HEK293T (cell line): ENCODE data around the gene PTPRM.

Source experiments
- ARNT ChIP-seq: fragments of 450-650 bp; IDR thresholded peaks from 2 replicates; pipeline ENCODE4 v1.6.1; 2017; ENCODE audit warnings: mild to moderate bottlenecking
- BHLHE40 ChIP-seq: fragments of 450-650 bp; IDR thresholded peaks from 2 replicates; pipeline ENCODE4 v1.6.1; 2016; ENCODE audit warnings: mild to moderate bottlenecking, moderate library complexity, borderline replicate concordance
- ELF4 ChIP-seq: fragments of 450-650 bp; IDR thresholded peaks from 2 replicates; pipeline ENCODE4 v1.6.1; 2017; ENCODE audit warnings: antibody characterized with exemption
- FOXK2 ChIP-seq: fragments of 450-650 bp; IDR thresholded peaks from 2 replicates; pipeline ENCODE4 v1.6.1; 2016; ENCODE audit warnings: mild to moderate bottlenecking
- FOXM1 ChIP-seq: fragments of 450-650 bp; IDR thresholded peaks from 2 replicates; pipeline ENCODE4 v1.6.1; 2017; ENCODE audit warnings: mild to moderate bottlenecking, borderline replicate concordance
- HDGF ChIP-seq: fragments of 450-650 bp; IDR thresholded peaks from 2 replicates; pipeline ENCODE4 v1.6.1; 2017; ENCODE audit warnings: antibody characterized with exemption, borderline replicate concordance
- SP1 ChIP-seq: fragments of 450-650 bp; IDR thresholded peaks from 2 replicates; pipeline ENCODE4 v1.6.1; 2017
- SUZ12 ChIP-seq: fragments of 450-650 bp; IDR thresholded peaks from 2 replicates; pipeline ENCODE4 v1.6.1; 2016; ENCODE audit warnings: mild to moderate bottlenecking
- TARDBP ChIP-seq: fragments of 450-650 bp; IDR thresholded peaks from 2 replicates; pipeline ENCODE4 v1.6.1; 2016
- ZNF384 ChIP-seq: fragments of 450-650 bp; IDR thresholded peaks from 2 replicates; pipeline ENCODE4 v1.6.1; 2016

DNA sequence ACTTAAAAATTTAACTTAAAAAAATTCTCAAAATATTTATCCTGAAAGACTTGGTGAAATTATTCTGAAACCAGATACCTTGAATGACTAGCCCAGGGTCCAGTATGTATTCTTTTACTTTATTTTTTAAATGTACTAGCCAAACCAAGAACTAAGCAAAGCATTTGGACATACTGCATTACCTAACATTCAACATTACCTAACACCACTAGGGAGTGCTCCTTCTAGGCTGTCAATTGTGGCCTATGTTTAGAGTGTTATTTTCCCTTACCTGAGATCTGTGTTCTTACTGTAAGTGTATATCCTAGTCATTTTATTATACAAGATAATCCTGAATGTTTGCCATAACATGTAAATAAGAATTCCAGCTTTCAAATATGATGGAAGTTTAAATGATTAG lies 496.6 kb downstream of the PTPRM start:
- TF ChIP-seq SP1 (no peak), FOXM1 (no peak), BHLHE40 (no peak), HDGF (no peak), ZNF384 (no peak), FOXK2 (no peak), SUZ12 (no peak), ELF4 (no peak), ARNT (no peak), TARDBP (no peak)
